Body of pancreas (tissue), 4 donors: ENCODE measurements around the gene CSNK2A2. TPM values are rescaled to one million over a fixed set of nuclear protein-coding genes. Genes with fewer than 3 reads are reported as not detected.

Experiments used
- ATAC-seq: fragments of 150-250 bp; one replicate; pipeline ENCODE4 v1.9.1; 2016
- DNase-seq, 4 donors: peaks; one replicate each; pipeline ENCODE4 v3.0.0-alpha.2; 2019
- H3K27ac ChIP-seq, 4 donors: fragments of 200-600 bp; sonication (generic); 1 replicate in 3 of 4; 2 replicates in 1 of 4; pipeline versions ENCODE4 v1.5.1 to v1.6.1; 2016 to 2019; ENCODE audit warnings: mild to moderate bottlenecking in 1 of 4, mixed read lengths in 1 of 4, moderate library complexity in 1 of 4
- H3K27me3 ChIP-seq, 2 donors: fragments of 200-600 bp; sonication (generic); one replicate each; pipeline ENCODE4 v1.6.0; 2016; ENCODE audit warnings: mild to moderate bottlenecking in 1 of 2
- H3K36me3 ChIP-seq, 2 donors: fragments of 200-600 bp; sonication (generic); replicated peaks in 1 of 2; 2 replicates each; pipeline ENCODE4 v1.5.1; 2016; ENCODE audit warnings: low read depth in 2 of 2; ENCODE audit not compliant: insufficient read depth in 1 of 2
- H3K4me1 ChIP-seq: fragments of 200-600 bp; sonication (generic); one replicate; pipeline ENCODE4 v1.6.0; 2016
- H3K4me3 ChIP-seq, 2 donors: fragments of 200-600 bp; sonication (generic); 1 replicate in 1 of 2; 2 replicates in 1 of 2; pipeline ENCODE4 v1.5.1; 2016 to 2019
- H3K9me3 ChIP-seq, 3 donors: fragments of 200-600 bp; sonication (generic); 1 replicate in 2 of 3; 2 replicates in 1 of 3; pipeline ENCODE4 v1.5.1; 2016
- CTCF ChIP-seq, 7 experiments: fragments of 450-650 bp in 4 of 7; fragments of 200-600 bp in 3 of 7; sonication (generic) in 3 of 7; IDR thresholded peaks; one replicate each; pipeline ENCODE4 v1.5.1; 2016 to 2019; ENCODE audit warnings: antibody characterized with exemption in 7 of 7
- POLR2A ChIP-seq, 3 donors: fragments of 450-650 bp; IDR thresholded peaks; one replicate each; pipeline ENCODE4 v1.6.1; 2016; ENCODE audit warnings: antibody characterized with exemption in 3 of 3, mild to moderate bottlenecking in 2 of 3
- WGBS, 2 donors: methylation state at CpG; one replicate each; pipeline ENCODE4 v1.1.5; 2017; 5-methylcytosine and 5-hydroxymethylcytosine counted together
- intact Hi-C: fragments of 100-400 bp; cut with DNase I; formaldehyde crosslinking; loops from one replicate; pipeline ENCODE4 v1.15.1; 2023
- total RNA-seq, 2 donors: library from RNA; depleted of rRNA; stranded (reverse); fragments of >200 nt; gene quantifications; one replicate each; pipeline ENCODE4 v1.1.0, GENCODE V29; 2016

The CSNK2A2 gene
- total RNA-seq, 2 donors from 2014 or later, result 27.7 to 30.1 TPM

- no peak for ATAC-seq
- TF ChIP-seq CTCF (IDR thresholded peaks at IDR 0.05) (no peak), POLR2A (IDR thresholded peaks at IDR 0.05) (no peak)
- intact Hi-C loops, result no loop called here
These were observed 24.8 kb upstream of the CSNK2A2 start for GRCh38 chr16:58222532-58223316.

GRCh38 chr16:58219432-58219831, 21.5 kb upstream of the CSNK2A2 start:
- ATAC-seq (no peak), DNase-seq (no peak)
- Histone ChIP-seq H3K27me3 (no peaks in the 10 kb centered on the region), H3K9me3 (no peaks in the 10 kb centered on the region), H3K36me3 (no peaks in the 10 kb centered on the region), H3K4me3 (no peak overlapping the region), H3K27ac (no peak overlapping the region), H3K4me1 (no peaks in the 10 kb centered on the region)
- TF ChIP-seq CTCF (IDR thresholded peaks at IDR 0.05), result no peak
- no peak for TF ChIP-seq POLR2A (IDR thresholded peaks at IDR 0.05)
- intact Hi-C loops, result no loop called here

More at GRCh38 chr16:58222532-58223316, 24.8 kb upstream of the CSNK2A2 start:
- Histone ChIP-seq H3K36me3 (no peaks in the 10 kb centered on the region), H3K27me3 (no peaks in the 10 kb centered on the region), H3K9me3 (no peaks in the 10 kb centered on the region), H3K4me1 (no peaks in the 10 kb centered on the region), H3K27ac (no peak overlapping the region), H3K4me3 (no peak overlapping the region)
- 67 to 82% methylated on average over 7 of the region's 7 CpGs for WGBS, 2 donors
- peak in 1 of 4 donors; percentile 5 for DNase-seq

- TF ChIP-seq POLR2A (IDR thresholded peaks at IDR 0.05) (no peak), CTCF (IDR thresholded peaks at IDR 0.05) (no peak)
- no peak overlapping the region for H3K27ac ChIP-seq
- no peaks in the 10 kb centered on the region for H3K27me3 ChIP-seq
- no peaks in the 10 kb centered on the region for H3K4me1 ChIP-seq
- intact Hi-C loops, result no loop called here
- H3K36me3 ChIP-seq, result no peaks in the 10 kb centered on the region
- WGBS, 2 donors, result 30 to 38% methylated on average over 3 of the region's 3 CpGs
- H3K9me3 ChIP-seq, result no peaks in the 10 kb centered on the region
- ATAC-seq (no peak), DNase-seq (no peak)
- H3K4me3 ChIP-seq, result no peak overlapping the region
These were observed 20.9 kb upstream of the CSNK2A2 start for GRCh38 chr16:58218786-58219185.

- H3K4me1 ChIP-seq, result no peaks in the 10 kb centered on the region
- H3K27me3 ChIP-seq, result no peaks in the 10 kb centered on the region
- TF ChIP-seq POLR2A (IDR thresholded peaks at IDR 0.05) (no peak), CTCF (IDR thresholded peaks at IDR 0.05) (no peak)
- no peak overlapping the region for H3K4me3 ChIP-seq
- H3K9me3 ChIP-seq, result no peaks in the 10 kb centered on the region
- H3K27ac ChIP-seq, result no peak overlapping the region
- WGBS, 2 donors, result 0 to 58% methylated on average over 2 of the region's 2 CpGs
- no peak for ATAC-seq
- H3K36me3 ChIP-seq, result no peaks in the 10 kb centered on the region
- DNase-seq, result no peak
- intact Hi-C loops, result no loop called here
These were observed 19.5 kb upstream of the CSNK2A2 start for GRCh38 chr16:58217311-58217925.
